NCI-H146 treated with DMSO at 0.1 percent for 48 hours (cell line): ENCODE data around the gene NOTCH2.

Experiments
- DNase-seq: peaks from one replicate; lab custom pipeline; 2025; ENCODE audit not compliant: unreplicated experiment; lab: John Stamatoyannopoulos, UW

Gene NOTCH2

DNA sequence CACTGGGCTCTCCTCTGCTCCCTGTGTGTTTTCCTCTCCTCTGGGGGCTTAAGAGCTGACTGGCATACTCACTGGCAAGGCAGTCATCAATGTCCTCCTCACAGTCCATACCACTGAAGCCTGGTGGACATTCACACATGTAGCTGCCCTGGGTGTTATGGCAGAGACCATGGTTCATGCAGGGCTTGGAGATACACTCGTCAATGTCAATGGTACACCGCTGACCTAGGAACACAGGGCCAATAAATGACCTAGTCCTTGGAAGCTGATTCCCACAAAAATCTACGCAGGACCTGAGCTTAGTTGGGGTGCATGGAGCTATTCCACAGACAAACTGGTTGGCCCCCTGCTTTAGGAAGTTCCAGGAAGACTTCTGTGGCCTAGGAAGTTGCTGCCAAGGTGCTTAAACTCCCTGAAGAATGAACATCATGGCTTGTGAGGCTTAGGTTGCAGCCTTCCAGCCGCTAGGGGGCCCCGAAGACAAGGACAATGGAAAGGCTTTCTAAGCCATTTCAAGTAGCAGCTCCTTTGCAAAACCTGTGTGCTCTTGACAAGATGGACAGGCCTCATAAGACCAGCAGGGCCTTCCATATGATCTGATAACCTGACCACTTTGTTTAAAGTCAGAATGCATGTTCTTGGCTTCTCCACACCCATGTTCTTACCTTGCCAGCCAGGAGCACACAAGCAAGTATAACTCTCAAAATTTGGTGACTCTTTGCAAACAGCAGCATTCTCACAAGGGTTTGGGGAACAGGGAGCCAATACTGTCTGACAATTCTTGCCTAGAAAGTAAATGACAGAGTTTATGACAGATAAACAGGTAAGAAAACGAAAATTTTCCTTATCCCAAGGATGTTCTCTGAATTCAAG lies 120.9 kb downstream of the NOTCH2 start:
- peak; percentile 7 for DNase-seq

DNA sequence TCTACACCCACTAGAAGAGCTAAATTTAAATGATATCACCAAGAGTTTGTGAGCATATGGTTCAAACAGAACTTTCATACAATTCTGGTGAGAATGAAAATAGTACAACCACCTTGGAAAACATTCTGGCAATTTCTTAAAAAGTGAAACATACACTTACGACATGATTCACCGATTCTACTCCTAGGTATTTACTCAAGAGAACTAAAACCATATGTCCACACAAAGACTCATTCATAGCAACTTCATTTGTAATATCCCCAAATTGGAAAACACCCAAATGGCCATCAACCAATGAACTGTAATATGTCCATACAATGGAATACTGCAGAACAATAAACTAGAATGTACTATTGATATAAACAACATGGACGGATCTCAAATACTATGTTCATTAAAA lies 122.0 kb downstream of the NOTCH2 start:
- no peak for DNase-seq

DNA sequence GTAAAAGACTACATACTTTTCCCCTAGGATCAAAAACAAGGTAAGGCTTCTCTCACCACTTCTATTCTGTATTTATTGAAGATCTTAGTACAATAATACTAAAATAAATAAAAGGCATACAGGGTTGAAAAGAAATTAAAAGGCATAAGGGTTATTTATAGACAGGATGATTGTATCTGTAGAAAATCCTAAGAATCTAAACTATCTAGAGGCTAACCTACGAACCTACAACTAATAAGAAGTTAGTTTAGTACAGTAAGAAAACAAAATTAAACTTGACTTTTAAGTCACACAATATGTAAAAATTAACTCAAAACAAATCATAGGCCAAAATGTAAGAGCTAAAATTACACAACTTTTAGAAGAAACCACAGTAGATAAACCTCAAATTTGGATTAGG lies 122.7 kb downstream of the NOTCH2 start:
- DNase-seq, result no peak

DNA sequence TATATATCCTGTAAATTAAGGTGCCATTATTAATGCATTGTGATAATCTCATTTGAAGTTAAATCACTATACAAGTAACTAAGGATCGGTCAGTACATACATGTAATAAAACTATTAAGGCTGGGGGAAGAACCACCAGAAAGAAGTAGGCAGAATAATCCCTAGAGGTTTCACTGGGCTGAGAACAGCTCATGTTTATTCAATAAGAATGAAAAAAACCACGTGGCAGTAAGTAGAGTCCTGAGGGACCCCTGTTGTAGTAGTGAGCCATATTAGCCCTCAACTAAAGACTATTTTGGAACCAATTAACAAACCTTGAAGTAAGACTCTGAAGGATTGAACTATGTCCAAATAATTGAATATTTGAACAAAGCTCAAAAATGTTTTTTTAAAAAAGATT lies 126.2 kb downstream of the NOTCH2 start:
- no peak for DNase-seq

DNA sequence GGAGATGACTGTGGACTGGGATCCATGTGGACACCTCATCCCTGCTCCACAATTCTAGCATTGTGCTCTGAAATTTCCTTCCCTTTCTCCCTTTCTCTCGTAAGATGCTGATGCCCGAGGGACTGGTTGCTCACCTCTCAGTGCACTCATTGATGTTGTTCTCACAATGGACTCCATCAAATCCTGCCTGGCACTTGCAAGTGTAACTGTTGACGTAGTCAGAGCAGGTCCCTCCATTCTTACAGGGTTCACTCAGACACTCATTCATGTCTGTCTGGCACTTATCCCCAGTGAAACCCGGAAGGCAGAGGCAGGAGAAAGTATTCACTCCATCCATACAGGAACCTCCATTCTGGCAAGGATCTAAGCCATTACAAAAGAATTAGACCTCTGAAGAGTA lies 128.1 kb downstream of the NOTCH2 start:
- DNase-seq, result no peak

DNA sequence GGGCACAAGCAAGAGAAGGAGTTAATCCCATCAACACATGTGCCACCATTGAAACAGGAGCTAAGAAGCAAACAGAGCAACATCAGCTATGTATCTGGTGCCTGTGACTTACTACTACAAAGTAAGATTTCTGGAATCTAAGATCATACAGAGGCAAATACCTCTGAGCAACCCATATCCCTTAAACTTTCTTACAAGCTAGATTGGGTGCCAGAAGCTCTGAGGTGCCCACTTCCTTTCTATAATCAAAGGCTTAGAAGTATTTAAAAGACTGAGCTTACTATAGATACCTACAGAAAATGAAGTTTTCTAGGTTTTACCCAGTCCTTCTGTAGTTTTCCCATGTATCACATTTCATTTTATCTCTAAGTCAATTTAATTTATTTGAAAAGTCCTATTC lies 128.8 kb downstream of the NOTCH2 start:
- DNase-seq, result no peak

DNA sequence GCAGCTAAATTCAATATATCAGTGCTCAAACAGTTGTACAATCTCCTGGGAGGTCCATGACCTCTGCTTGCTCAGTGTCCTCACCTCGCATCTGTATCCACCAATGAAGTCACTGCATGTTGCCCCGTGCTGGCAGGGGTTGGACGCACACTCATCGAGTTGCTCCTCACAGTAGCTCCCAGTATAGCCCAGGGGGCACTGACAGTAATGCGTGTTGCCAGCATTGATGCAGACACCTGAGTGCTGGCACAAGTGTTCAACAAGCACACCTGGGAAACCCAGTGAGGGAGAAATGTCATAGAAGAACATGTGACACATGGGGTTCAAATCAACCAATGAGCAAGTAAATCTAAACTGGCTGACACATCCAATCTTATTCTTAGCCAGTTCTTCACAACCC lies 132.3 kb downstream of the NOTCH2 start:
- DNase-seq, result no peak

DNA sequence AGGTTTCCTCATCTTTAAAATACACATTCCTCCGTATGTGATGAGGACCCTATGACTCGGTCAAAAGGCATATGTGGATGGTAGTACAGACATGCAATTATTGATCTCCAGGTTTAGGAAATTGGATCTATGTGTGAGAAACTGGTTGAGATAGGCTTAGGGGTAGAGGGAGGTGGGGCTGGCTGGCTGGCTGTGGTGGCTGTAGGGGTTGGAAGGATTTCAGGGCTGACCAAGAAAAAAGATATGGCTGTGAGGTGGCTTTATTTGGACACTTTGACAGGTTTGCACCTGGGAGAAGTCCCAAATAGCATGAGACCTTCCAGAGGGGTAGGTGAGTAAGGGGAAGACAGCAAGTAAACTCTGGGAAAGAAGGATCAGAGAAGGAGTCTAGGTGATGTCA lies 133.5 kb downstream of the NOTCH2 start:
- DNase-seq, result no peak

DNA sequence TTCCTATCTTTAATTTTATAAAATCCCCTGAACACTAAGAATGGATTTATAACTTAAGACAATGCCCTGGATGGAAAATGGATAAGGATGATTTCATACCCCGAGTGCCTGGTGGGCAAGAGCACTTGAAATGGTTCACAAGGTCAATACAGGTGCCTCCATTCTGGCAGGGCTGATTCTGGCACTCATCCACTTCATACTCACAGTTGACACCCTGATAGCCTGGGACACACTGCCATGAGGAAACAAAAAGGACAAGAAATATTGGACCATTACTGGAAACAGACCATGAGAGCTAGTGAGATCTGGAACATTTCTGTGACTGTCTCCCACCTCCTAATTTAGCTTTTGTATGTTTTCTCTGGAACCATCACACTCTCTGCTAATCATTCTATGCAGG lies 134.1 kb downstream of the NOTCH2 start:
- DNase-seq, result no peak

DNA sequence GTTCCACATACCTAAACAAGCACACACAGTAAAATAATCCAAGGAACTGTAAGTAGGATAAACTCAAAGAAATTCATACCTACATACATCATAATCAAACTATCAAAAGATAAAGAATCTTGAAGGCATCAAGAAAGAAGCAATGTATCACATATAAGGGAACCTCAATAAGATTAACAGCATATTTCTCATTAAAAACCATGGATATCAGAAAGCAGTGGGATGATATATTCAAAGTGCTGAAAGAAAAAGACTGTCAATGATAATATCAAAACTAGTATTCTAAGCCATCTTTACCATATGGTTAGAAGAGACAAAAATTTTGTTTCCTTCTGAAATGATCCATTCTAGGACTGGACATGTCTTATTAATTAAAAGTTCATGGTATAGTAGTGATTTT lies 136.1 kb downstream of the NOTCH2 start:
- no peak for DNase-seq

DNA sequence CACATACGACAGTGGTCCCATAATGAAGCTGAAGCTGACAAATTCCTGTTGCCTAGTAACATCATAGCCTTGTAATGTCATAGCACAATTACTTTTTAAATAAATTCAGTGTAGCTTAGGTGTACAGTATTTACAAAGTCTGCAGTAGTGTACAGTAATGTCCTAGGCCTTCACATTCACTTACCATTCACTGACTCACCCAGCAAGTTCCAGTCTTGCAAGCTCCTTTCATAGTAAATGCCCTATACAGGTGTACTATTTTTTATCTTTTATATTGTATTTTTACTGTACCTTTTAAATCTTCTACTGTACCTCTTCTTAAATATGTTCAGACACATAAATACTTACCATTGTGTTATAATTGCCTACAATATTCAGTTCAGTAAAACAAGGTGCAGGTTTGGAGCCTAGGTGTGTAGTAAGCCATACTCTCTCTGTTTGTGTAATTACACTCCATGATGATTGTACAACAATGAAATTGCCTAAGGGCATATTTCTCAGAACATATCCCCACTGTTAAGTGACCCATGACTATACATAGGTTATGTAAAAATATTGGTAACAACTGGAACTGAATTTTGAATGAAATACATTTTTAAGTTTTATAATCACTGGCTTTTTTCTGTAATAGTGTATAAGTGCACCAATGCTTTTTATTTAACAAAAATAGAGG lies 139.7 kb downstream of the NOTCH2 start:
- no peak for DNase-seq

DNA sequence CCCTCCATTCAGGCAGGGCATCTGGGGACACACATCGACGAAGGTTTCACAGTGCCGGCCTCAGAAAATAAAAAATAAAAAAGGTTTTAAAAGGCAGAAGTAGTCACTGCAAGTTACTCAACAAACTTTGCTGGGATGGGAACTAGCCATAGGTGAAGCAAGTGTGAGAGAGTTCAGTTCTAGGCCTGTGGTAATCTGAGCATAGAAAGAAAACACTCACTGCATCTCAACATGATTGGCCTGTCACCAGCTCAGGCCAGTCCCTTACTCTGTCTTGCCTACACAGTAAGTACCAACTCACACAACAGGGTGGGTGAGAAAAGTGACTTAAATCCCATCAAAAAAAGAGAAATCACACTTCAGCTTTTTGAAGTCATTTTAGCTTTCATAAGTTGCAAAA lies 142.9 kb downstream of the NOTCH2 start:
- no peak for DNase-seq

DNA sequence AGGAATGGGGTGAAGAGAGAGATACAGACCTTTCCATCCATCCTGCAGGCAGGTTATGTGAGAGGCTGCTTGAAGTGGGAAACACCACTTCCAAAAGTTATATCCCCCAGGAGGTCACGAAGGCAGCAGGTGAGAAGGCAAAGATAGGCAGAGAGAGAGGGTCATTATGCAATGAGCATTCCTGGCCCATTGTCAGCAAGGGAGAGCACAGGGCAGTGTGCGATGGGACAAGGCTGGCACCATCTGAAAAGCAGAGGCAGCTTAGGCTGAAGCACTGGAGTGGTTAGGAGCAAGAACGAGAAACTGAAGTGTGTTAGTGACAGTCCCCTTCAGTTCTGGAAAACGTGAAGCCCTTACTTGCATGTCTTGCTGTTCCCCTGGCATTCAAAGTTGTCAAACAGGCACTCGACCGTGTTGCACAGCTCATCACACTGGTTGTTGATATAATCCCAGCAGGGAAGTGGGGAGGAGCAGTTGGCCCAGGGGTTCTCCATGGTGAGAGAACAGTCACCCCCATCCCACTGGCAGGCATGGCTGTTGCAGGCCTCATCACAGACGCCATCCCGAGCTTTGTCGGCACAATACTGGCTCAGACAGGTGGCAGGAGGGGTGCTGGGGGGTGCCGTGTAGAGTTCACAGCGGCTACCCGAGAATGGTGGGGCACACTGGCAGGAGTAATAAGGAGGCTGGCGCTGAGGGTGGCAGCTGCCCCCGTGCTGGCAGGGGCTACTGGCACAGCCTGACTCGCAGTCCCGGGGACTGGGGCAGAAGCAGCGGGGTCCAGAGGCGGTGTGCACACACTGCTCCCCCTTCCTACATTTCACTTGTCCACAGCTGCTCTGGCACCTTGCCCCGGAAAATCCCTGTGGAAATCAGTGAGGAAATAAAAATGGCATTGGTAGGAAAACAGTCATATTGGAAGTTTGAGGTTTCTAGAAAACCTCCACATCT lies 144.2 kb downstream of the NOTCH2 start:
- no peak for DNase-seq

DNA sequence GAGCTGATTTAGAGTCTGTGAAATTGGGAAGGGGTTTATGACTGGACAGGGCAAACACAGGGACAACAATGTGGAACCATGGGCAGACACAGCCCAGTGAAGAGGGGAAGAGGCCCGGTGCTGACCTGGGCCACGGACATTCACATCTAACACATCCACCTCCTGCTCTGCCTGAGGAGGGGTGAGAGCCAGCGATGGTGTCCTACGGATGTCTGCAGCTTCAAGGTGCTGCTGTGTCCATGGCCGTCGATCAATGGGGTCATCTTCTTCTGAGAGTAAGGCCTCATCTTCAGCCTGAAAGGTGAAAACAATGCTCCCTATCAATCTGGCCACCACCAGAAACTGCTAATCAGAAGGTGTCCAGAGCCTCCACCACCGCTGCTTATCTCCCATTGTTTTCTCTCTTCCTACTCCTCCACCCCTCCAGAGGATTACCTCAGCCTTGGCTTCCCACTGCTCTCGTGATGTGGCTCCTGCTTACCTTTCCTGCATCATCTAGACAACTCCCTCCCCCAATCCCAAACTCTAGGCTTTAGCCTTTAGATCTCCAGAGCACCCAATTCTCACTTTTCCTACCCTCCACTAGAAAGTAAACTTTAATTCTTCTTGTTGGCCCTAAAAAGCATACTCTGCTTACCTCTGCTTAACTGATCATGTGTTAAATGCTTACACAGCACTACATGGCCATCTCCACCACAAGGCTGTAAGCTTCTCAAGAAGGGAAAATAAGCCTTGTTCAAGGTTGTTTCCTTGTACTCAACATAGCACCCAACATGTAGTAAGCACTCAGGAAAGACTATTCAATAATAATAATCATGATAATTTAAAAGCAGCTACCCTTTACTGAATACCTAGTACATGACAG lies 149.1 kb downstream of the NOTCH2 start:
- DNase-seq, result no peak

DNA sequence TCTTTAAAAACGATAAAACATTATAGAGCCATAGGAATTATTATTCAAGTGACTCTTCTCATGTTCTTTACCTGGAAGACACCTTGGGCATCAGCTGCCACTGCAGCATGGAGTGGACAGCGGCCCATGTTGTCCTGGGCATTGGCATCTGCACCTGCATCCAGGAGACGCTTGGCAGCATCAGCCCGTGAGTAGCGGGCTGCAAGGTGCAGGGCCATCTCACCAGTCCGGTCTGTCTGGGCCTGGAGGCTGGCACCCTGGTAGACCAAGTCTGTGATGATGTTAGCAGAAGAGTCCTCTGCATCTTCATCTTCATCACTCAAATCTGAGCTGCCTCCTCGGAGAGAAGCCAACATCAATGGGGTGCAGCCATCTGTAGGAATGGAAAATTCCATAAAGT lies 150.2 kb downstream of the NOTCH2 start:
- DNase-seq, result no peak

DNA sequence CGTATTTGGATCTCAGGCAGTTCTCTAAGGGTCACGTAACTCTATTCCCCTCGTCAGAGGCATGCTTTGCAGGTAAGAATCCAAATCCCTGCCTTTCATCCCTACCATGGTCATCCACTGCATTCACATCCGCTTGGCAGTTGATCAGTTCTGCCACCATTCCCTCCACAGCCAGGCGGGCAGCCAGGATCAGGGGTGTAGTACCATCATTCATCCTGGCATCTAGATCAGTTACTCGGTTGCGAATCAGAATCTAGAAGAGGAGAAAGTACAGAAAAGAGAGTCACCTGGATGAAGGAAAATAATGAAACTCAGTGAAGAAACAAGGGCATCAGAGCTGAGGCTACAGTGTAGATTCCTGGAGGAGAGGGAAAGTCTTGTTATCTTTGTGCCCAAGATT lies 151.2 kb downstream of the NOTCH2 start:
- DNase-seq, result no peak

DNA sequence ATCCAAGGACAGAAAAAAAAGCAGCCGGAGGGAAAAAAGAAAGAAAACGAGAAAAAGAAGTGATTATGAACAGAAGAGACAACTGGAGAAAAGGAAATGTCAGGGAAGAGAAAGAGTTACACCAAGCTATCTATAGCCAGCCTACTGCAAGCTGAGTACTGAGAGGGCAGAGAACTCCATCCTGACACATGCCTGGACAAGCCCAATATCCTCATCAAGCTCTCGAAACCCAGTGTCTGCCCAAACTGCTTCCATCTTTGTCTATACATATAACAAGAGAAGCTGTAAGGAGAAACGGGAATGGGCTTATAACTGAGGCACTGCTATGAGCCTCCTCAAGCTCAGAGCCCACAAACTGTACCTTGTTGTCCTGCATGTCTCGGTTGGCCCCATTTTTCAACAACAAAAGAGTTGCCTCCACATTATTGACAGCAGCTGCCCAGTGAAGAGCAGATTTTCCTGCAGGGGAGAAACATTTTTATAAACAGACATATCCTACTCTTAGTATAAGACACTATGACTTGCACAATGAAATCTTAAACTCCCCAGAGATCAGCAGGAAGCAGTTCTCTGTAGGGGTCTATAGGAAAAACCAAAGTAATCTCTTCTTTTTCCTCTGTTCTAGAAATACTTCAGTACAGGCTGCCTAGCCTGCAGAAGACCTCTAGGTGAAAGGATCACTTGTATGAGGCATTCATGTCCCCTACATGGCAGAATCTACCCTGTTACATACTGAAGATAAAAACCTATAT lies 152.0 kb downstream of the NOTCH2 start:
- no peak for DNase-seq

DNA sequence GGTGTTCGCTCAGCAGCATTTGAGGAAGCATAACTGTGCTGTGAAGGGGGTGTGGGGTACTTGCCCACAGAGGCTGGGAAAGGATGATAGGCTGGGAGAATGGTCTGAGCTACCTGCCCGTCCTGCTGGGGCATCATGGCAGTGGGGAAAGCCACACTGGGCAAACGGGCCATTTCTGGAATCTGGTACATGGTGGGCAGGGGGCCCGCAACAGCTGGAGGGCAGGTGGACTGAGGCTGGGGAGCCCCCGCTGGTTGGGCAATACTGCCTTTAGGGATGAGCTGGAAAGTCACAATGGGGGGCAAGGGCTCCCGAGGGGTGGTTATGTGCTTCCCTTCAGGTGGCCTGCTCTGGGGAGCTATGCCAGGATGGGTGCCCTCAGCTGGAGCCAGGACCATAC lies 153.9 kb downstream of the NOTCH2 start:
- DNase-seq, result no peak

DNA sequence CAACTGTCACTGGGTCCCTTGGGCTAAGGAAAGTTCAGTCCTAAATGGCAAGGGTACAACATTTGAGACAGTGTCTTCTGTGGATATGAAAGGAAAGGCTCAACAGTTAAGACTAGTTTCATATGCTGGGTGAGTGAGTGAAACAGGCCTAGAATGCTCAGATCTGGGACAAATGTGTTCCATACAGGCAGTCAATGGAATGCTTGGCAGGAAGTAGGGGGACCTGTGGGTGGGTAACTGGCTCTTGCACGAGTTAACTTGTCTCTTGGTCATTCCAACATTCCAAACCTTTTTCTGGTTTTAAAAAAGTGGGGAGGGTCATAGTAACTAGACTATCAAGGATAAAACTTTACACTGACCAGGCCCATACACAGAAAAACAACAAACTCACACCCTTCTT lies 155.4 kb downstream of the NOTCH2 start:
- no peak for DNase-seq

DNA sequence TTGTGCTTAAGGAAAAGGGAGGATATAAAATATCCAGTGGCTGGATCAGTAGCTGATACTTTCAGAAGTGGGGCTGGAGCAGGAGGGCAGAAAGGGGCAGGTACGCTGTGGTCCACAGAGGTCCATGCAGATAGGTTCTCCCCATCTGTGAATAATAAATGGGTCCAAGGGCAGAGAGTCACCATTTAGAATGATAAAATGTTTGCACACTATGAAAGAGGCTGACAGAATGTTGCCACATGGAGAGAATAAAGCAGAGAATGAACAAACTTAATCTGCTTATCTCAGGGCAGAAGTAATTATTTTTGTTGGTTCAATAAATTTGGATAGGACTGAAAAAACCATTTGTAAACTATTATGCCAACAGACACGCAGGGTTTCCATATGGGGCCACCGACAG lies 156.5 kb downstream of the NOTCH2 start:
- no peak for DNase-seq
